ENCODE measurements around the gene SNRNP200.
"Not testable (repeated sequence)": the region's sequence is repeated elsewhere in the genome, so short reads cannot be mapped to it uniquely, and the experiment has no call there.

The SNRNP200 gene

DNA sequence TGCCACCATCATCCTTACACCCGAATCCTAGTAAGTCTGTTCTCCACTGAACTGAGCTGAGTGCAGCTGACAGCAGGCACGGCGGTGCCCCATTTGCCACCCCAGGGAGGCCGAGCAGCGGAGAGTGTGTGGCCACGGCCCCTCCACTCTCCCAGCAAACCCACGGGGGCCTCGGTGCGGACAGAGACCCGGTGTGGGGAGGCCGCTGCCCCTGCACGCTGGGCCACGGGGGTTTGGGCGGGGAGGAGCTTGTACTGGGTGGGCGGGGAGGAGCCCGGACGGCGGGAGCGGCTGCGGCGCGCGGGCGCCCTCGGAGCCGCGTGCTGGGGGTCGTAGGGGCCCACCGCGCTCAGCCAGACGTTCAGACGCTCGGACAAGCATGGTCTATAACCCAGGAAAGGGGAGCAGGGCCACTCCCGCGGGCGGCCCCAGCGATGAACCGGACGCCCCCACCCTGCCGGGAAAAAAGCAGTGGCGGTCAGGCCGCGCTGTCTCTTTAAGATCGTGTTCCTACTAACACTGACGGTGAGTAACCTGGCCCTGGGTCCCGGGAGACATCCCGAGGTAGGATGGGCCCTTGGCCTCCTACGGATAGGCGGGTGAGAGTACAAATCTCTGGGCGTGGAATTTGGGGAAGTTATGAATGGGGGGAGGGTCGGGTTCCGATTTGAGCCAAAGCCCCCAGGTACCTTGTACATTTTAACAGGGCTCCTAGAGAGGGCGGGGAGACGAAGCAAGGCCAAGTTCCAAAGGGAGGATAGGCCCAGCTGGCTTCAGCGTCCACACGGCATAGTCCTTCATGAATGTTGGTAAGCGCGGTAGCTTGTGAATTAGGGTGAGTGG lies 19.9 kb upstream of the SNRNP200 start, which contains the start of gene ITPRIPL1:
ITPRIPL1 (plus strand) TSS at position 277 of the 843 bp plus-strand sequence; CDS start at position 800, 523 bp downstream.
- DNase-seq (ENCODE audit: low read depth in 4 of 4, low spot score in 1 of 4): peak in 1 of 4 experiments; percentile 28

DNA sequence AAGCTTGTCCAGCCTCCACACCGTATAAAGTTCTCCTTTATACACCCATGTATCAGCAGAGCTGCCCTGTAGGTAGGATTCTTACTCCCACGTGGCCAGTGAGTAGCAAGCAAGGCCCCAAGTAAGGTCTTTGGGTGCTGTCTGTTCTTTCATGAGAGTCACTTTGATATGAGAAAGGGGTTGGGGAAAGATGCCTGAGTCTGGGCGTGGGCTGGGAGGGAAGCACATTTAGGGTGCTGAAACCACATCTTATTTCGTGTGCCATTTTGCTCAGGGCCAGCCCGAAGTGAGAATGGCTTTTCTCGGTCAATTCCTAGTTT lies 19.3 kb upstream of the SNRNP200 start:
- DNase-seq (ENCODE audit: low read depth in 4 of 4, low spot score in 1 of 4): no peak

DNA sequence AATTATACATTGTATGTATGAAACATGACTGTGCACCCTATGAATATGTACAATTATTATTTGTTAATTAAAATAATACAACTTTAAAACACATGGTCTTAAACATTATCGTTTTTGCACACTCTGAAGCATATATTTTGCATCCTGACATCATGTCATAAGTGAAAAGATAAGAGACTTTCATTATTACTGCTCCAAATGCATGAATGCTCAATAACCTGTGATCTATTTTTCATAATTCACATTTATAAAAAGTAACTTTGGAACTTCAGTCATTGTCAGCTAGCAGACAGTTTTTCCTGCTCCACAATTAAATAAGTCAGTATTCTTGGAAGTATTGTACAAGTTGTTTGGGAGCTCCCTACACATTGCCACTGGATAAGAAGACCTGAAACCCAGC lies 18.5 kb upstream of the SNRNP200 start:
- no peak for DNase-seq (ENCODE audit: low read depth in 4 of 4, low spot score in 1 of 4)

GRCh38 chr2:96320728-96321622 lies 15.6 kb upstream of the SNRNP200 start:
- no peak for DNase-seq (ENCODE audit: low read depth in 4 of 4, low spot score in 1 of 4)

- no peak for DNase-seq (ENCODE audit: low read depth in 4 of 4, low spot score in 1 of 4)
Observed at GRCh38 chr2:96320326-96320725, 15.0 kb upstream of the SNRNP200 start.

DNA sequence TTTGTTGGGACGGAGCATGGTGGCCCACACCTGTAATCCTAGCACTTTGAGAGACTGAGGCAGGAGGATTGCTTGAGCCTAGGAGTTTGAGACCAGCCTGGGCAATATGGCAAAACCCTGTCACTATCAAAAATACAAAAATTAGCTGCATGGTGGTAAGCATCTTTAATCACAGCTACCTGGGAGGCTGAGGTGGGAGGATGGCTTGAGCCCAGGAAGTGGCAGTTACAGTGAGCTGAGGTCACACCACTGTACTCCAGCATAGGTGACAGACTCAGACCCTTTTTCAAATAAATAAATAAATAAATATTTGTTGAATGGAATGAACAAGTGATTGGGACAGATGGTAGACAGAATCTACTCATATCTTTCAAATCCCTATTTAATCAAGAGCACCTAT lies 14.1 kb upstream of the SNRNP200 start:
- DNase-seq (ENCODE audit: low read depth in 4 of 4, low spot score in 1 of 4): no peak

- DNase-seq (ENCODE audit: low read depth in 4 of 4, low spot score in 1 of 4): no peak
Observed at GRCh38 chr2:96318723-96319122, 13.4 kb upstream of the SNRNP200 start.

GRCh38 chr2:96317584-96317997 lies 12.2 kb upstream of the SNRNP200 start:
- DNase-seq (ENCODE audit: low read depth in 4 of 4, low spot score in 1 of 4): no peak

DNA sequence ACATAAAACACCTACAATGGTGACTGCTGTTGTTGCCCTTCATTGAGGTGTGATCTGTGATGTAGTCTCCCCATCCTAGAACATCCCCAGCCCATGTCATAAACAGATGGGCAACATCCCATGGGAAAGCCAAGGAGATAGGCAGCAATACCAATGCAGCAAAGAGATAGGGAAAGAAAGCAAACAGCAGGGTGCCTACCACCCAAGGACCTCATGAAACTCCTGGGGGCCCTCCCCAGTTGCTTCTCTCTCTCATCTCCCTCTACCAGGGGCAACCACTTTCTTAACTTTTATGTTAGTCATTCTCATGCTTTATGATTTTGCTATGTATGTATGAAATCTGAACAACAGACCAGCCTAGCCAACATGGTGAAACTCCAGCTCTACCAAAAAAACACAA lies 11.7 kb upstream of the SNRNP200 start:
- no peak for DNase-seq (ENCODE audit: low read depth in 4 of 4, low spot score in 1 of 4)

- no peak for DNase-seq (ENCODE audit: low read depth in 4 of 4, low spot score in 1 of 4)
Observed at GRCh38 chr2:96315400-96316071, 10.2 kb upstream of the SNRNP200 start.

DNA sequence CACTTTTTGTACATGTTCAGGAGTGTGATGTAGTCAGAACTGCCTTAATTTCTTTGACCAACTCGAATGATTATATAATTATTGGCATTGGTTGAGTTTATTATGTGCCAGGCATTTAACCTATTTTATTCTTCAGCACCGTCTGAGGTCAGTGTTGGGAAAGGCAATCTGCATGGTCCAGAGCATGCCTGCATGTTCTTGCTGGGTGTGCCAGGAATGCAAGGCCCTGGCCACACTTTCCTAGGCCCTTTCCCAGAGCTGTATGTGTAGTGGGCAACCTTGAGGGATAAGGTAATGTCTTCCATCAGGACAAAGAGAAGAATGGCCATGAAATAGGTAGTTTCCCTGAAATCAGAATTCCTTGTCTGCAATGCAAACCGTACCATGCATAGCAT lies 9.7 kb upstream of the SNRNP200 start:
- DNase-seq (ENCODE audit: low read depth in 4 of 4, low spot score in 1 of 4): no peak

DNA sequence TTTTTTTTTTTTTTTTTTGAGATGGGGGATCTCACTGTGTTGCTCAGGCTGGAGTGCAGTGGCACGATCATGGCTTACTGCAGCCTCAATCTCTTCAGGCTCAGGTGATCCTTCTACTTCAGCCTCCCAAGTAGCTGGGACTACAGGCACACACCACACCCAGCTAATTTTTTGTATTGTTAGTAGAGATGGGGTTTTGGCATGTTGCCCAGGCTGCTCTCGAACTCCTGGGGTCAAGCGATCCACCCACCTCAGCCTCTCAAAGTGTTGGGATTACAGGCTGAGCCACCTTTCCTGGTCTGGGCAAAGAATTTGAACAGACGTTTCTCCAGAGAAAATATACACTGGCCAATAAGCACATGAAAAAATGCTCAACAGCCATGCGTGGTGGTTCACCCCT lies 2.9 kb upstream of the SNRNP200 start:
- no peak for DNase-seq (ENCODE audit: low read depth in 4 of 4, low spot score in 1 of 4)

DNA sequence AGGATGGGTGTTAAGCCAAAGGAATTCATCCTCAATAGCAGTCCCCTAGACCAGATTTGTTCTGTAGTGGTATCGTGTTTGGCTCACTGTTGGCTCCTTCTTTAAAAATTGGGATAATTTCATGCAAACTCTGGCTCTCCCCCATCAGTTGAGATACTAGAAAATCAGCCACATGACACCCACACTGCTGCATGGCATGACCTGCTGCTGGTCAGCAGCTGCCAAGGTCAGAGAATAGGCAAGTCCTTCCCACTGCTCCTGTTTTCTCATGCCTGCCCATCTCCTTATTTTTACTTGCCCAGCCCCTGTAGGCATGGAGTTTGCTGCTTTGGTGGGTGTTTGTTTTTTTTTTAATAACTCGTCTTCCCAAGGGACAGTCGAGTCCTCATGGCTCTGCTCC lies 1.0 kb upstream of the SNRNP200 start:
- DNase-seq (ENCODE audit: low read depth in 4 of 4, low spot score in 1 of 4): no peak

- no peak for DNase-seq (ENCODE audit: low read depth in 4 of 4, low spot score in 1 of 4)
Observed at GRCh38 chr2:96305979-96306308, 598 bp upstream of the SNRNP200 start.

DNA sequence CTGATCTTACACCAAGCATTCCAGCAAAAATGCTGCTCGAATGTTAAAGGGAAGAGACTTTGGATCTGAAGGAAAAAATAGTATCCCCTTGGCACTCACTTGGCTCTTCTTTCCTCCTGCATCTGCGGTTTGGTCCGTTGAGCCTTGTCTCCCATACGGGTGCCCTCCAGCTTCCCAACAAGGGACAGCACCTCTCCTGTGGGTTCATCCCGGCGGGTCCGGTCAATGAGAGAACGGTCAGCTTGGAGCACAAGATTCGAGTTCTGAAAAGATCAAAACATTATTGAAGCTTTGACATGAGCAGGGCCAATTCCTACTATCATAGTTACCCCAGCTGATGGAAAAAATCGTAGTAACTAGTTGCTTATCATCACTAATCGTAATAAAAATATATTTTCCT lies 740 bp downstream of the SNRNP200 start:
- DNase-seq (ENCODE audit: low read depth in 4 of 4, low spot score in 1 of 4): no peak

- no peak for DNase-seq (ENCODE audit: low read depth in 4 of 4, low spot score in 1 of 4)
Observed at GRCh38 chr2:96301865-96302264, 3.5 kb downstream of the SNRNP200 start.

- no peak for DNase-seq (ENCODE audit: low read depth in 4 of 4, low spot score in 1 of 4)
Observed at GRCh38 chr2:96296925-96297324, 8.4 kb downstream of the SNRNP200 start.

DNA sequence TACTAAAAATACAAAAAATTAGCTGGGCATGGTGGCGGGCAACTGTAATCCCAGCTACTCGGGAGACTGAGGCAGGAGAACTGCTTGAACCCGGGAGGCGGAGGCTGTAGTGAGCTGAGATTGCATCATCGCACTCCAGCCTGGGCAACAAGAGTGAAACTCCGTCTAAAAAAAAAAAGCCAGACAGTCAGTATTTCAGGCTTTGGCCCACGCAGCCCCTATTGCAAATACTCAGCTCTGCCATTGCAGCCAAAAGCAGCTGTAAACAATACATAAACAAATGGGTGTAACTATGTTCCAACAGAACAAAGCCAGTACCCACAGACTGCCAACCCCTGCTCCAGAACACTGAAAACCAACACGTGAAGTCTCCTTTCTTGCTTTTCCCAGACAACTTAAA lies 11.1 kb downstream of the SNRNP200 start:
- DNase-seq (ENCODE audit: low read depth in 4 of 4, low spot score in 1 of 4): not testable (repeated sequence)

DNA sequence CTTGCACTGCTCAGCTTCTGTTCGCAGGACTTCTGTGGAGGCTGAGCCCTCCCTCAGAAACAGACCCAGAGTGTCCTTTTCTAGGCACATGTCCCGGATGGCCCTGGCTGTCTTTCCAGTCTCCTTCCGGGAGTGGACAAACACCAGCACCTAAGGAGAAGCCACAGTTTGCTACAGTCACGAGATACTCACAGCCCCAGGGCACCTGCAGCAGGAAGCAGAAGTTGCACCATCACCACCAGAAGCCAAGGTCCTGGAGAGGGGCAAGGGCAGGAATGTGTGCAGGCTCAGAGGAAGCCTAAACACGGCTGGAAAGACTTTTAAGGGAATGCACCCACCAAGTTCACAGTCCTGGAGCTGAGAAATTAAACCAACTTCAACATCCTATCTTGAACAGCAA lies 13.6 kb downstream of the SNRNP200 start:
- no peak for DNase-seq (ENCODE audit: low read depth in 4 of 4, low spot score in 1 of 4)

DNA sequence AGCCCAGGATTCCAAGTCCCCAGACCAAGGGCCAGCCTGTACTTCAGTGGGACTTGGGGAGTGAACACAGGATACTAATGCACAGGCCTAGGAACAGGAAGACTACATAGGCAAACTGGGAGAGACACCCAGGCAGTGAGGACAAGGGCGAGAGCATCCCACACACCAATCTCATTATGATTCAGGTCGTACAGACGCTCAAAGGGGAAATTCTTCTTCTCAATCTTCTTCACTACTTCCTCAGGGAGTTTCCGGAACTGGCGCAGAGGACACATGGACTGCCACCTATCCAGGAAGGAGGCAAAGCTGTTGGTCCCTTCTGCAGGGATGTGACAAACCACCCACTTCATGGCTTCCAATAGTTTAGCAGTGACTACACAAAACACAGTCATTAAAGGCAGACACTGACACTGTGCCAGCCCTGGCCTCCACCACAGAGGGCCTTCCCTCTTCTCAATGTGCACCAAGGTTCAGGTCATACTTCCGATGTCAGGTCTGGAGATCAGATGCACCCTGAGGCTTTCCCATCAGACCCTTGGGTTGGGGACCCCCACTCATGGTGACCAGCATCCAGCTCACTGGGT lies 18.0 kb downstream of the SNRNP200 start:
- no peak for DNase-seq (ENCODE audit: low read depth in 4 of 4, low spot score in 1 of 4)

GRCh38 chr2:96276787-96277499 lies 28.4 kb downstream of the SNRNP200 start:
- no peak for DNase-seq (ENCODE audit: low read depth in 4 of 4, low spot score in 1 of 4)
